22Rv1 (cell line): Measurements from ENCODE around the gene KCNMB4.

ENCODE experiments used
- H3K27ac ChIP-seq: fragments of 450-650 bp; 2 replicates; pipeline ENCODE4 v1.5.1; 2017
- CTCF ChIP-seq: fragments of 450-650 bp; IDR thresholded peaks from 2 replicates; pipeline ENCODE4 v1.5.1; 2017; ENCODE audit warnings: mild to moderate bottlenecking
- ZFX ChIP-seq: fragments of 450-650 bp; IDR thresholded peaks from 2 replicates; pipeline ENCODE4 v1.6.1; 2017; ENCODE audit warnings: antibody characterized with exemption, borderline replicate concordance

Gene KCNMB4

GRCh38 chr12:70365648-70366518 lies at the start of gene KCNMB4:
KCNMB4 (plus strand) TSS chr12:70366290; CDS start chr12:70366735, 445 bp downstream.
- peak within 1 kb of the TSS; percentile 67 for H3K27ac ChIP-seq
- TF ChIP-seq ZFX, result no peak
- 0 out of 2 replicates have a peak, but pooled peaks have one; percentile 9 for TF ChIP-seq CTCF

GRCh38 chr12:70317781-70318180 lies 48.3 kb upstream of the KCNMB4 start:
- TF ChIP-seq ZFX (no peak), CTCF (no peak)
- no peak overlapping the region for H3K27ac ChIP-seq

- TF ChIP-seq ZFX (no peak), CTCF (no peak)
- no peak overlapping the region for H3K27ac ChIP-seq
Observed at GRCh38 chr12:70319605-70320004, 46.5 kb upstream of the KCNMB4 start.

- TF ChIP-seq ZFX (no peak), CTCF (no peak)
- H3K27ac ChIP-seq, result no peak overlapping the region
Observed at GRCh38 chr12:70321191-70321590, 44.9 kb upstream of the KCNMB4 start.

- H3K27ac ChIP-seq, result no peak overlapping the region
- TF ChIP-seq CTCF (no peak), ZFX (no peak)
Observed at GRCh38 chr12:70327541-70327940, 38.5 kb upstream of the KCNMB4 start.

GRCh38 chr12:70329728-70330127 lies 36.4 kb upstream of the KCNMB4 start:
- no peak for TF ChIP-seq CTCF
- TF ChIP-seq ZFX, result no peak
- H3K27ac ChIP-seq, result no peak overlapping the region

GRCh38 chr12:70330158-70330557 lies 35.9 kb upstream of the KCNMB4 start:
- TF ChIP-seq CTCF, result no peak
- no peak for TF ChIP-seq ZFX
- H3K27ac ChIP-seq, result no peak overlapping the region
